ENCODE measurements around the gene PLPP4. TPM values are rescaled to one million over a fixed set of nuclear protein-coding genes. Genes with fewer than 3 reads are reported as not detected.

The PLPP4 gene
- total RNA-seq, 1 donor from 2014 or later: not detected

- DNase-seq (ENCODE audit: low spot score): no peak
- H3K9me3 Mint-ChIP-seq (ENCODE audit: unreplicated experiment): no peaks in the 10 kb centered on the region
- no peaks in the 10 kb centered on the region for H3K4me1 Mint-ChIP-seq (ENCODE audit: unreplicated experiment)
- no peak overlapping the region for H3K4me3 Mint-ChIP-seq (ENCODE audit: unreplicated experiment)
- no peaks in the 10 kb centered on the region for H3K27me3 Mint-ChIP-seq (ENCODE audit: unreplicated experiment)
- peaks cover 7% of the 10 kb centered on the region for H3K36me3 Mint-ChIP-seq (ENCODE audit: low read depth, unreplicated experiment)
- no peak overlapping the region for H3K27ac Mint-ChIP-seq (ENCODE audit: unreplicated experiment)
- TF ChIP-seq, protein P1, sequence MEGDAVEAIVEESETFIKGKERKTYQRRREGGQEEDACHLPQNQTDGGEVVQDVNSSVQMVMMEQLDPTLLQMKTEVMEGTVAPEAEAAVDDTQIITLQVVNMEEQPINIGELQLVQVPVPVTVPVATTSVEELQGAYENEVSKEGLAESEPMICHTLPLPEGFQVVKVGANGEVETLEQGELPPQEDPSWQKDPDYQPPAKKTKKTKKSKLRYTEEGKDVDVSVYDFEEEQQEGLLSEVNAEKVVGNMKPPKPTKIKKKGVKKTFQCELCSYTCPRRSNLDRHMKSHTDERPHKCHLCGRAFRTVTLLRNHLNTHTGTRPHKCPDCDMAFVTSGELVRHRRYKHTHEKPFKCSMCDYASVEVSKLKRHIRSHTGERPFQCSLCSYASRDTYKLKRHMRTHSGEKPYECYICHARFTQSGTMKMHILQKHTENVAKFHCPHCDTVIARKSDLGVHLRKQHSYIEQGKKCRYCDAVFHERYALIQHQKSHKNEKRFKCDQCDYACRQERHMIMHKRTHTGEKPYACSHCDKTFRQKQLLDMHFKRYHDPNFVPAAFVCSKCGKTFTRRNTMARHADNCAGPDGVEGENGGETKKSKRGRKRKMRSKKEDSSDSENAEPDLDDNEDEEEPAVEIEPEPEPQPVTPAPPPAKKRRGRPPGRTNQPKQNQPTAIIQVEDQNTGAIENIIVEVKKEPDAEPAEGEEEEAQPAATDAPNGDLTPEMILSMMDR (IDR thresholded peaks at IDR 0.05; ENCODE audit: unreplicated experiment): no peak
Measured at GRCh38 chr10:120485946-120486345, 28.9 kb downstream of the PLPP4 start.

GRCh38 chr10:120486671-120487205, 29.7 kb downstream of the PLPP4 start:
- no peak for DNase-seq (ENCODE audit: low spot score)
- Mint-ChIP-seq H3K4me3 (ENCODE audit: unreplicated experiment) (no peak overlapping the region), H3K36me3 (ENCODE audit: low read depth, unreplicated experiment) (peaks cover 7% of the 10 kb centered on the region), H3K9me3 (ENCODE audit: unreplicated experiment) (no peaks in the 10 kb centered on the region), H3K4me1 (ENCODE audit: unreplicated experiment) (no peaks in the 10 kb centered on the region), H3K27me3 (ENCODE audit: unreplicated experiment) (no peaks in the 10 kb centered on the region), H3K27ac (ENCODE audit: unreplicated experiment) (no peak overlapping the region)
- TF ChIP-seq, protein P1 (IDR thresholded peaks at IDR 0.05; ENCODE audit: unreplicated experiment): no peak

GRCh38 chr10:120490288-120490687, 33.3 kb downstream of the PLPP4 start:
- DNase-seq (ENCODE audit: low spot score): no peak
- no peaks in the 10 kb centered on the region for H3K4me1 Mint-ChIP-seq (ENCODE audit: unreplicated experiment)
- no peak overlapping the region for H3K4me3 Mint-ChIP-seq (ENCODE audit: unreplicated experiment)
- H3K27me3 Mint-ChIP-seq (ENCODE audit: unreplicated experiment): no peaks in the 10 kb centered on the region
- H3K9me3 Mint-ChIP-seq (ENCODE audit: unreplicated experiment): no peaks in the 10 kb centered on the region
- H3K36me3 Mint-ChIP-seq (ENCODE audit: low read depth, unreplicated experiment): no peaks in the 10 kb centered on the region
- H3K27ac Mint-ChIP-seq (ENCODE audit: unreplicated experiment): no peak overlapping the region
- TF ChIP-seq, protein P1 (IDR thresholded peaks at IDR 0.05; ENCODE audit: unreplicated experiment): no peak

- no peak overlapping the region for H3K27ac Mint-ChIP-seq (ENCODE audit: unreplicated experiment)
- H3K4me1 Mint-ChIP-seq (ENCODE audit: unreplicated experiment): no peaks in the 10 kb centered on the region
- no peak overlapping the region for H3K4me3 Mint-ChIP-seq (ENCODE audit: unreplicated experiment)
- H3K27me3 Mint-ChIP-seq (ENCODE audit: unreplicated experiment): peaks cover 2% of the 10 kb centered on the region
- TF ChIP-seq, protein P1 (IDR thresholded peaks at IDR 0.05; ENCODE audit: unreplicated experiment): no peak
- H3K9me3 Mint-ChIP-seq (ENCODE audit: unreplicated experiment): no peaks in the 10 kb centered on the region
- no peak for DNase-seq (ENCODE audit: low spot score)
- H3K36me3 Mint-ChIP-seq (ENCODE audit: low read depth, unreplicated experiment): no peaks in the 10 kb centered on the region
Measured at GRCh38 chr10:120492346-120492745, 35.3 kb downstream of the PLPP4 start.

DNA sequence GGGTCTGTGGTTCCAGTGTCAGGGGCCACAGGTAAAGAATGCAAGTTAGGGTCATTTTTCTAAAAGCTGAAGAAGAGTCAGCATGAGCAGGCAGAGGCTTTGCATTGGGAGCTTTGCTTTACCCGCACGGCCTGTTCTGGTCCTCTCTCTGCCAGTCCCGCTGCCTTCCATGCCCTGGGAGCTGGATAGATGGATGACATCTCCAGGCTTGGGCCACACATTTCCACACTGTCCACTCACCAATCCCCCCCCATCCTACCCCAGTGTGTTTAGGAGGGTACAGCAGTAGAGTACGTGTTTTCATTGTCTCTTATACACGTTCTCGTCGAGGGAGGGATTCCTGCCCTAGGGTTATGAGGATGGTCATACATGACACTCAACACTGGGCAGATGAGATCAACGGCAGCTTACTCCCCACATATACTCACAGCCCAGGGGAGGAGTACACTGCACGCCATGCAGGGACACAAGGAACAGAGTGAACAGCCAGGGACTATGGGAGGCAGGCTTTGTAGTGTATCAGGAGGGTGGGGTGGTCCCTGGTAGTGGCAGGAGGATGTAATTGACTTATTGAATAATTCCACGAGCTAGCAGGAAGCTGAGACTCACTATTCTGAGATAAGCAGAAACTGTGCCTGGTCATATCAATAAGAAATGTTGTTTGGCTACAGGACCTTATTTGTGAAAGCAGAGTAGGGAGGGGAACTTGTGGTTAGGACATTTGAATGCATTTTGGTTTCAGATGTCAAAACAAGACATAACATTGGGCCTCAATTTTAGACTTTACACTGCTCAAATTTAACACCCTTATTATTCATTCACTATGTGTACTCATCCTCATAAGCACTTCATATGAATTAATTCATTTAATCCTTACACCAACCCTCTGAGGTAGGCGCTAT, 36.6 kb downstream of the PLPP4 start:
- no peak overlapping the region for H3K27ac Mint-ChIP-seq (ENCODE audit: unreplicated experiment)
- H3K36me3 Mint-ChIP-seq (ENCODE audit: low read depth, unreplicated experiment): no peaks in the 10 kb centered on the region
- H3K9me3 Mint-ChIP-seq (ENCODE audit: unreplicated experiment): no peaks in the 10 kb centered on the region
- H3K4me3 Mint-ChIP-seq (ENCODE audit: unreplicated experiment): no peak overlapping the region
- DNase-seq (ENCODE audit: low spot score): no peak
- TF ChIP-seq, protein P1 (IDR thresholded peaks at IDR 0.05; ENCODE audit: unreplicated experiment): no peak
- H3K27me3 Mint-ChIP-seq (ENCODE audit: unreplicated experiment): peaks cover 2% of the 10 kb centered on the region
- no peaks in the 10 kb centered on the region for H3K4me1 Mint-ChIP-seq (ENCODE audit: unreplicated experiment)
